ENCODE results near the gene HOXB8. TPM values are rescaled to one million over a fixed set of nuclear protein-coding genes. Genes with fewer than 3 reads are reported as not detected.

Gene HOXB8
- polyA plus RNA-seq, 1 donor from 2014 or later, result not detected

DNA sequence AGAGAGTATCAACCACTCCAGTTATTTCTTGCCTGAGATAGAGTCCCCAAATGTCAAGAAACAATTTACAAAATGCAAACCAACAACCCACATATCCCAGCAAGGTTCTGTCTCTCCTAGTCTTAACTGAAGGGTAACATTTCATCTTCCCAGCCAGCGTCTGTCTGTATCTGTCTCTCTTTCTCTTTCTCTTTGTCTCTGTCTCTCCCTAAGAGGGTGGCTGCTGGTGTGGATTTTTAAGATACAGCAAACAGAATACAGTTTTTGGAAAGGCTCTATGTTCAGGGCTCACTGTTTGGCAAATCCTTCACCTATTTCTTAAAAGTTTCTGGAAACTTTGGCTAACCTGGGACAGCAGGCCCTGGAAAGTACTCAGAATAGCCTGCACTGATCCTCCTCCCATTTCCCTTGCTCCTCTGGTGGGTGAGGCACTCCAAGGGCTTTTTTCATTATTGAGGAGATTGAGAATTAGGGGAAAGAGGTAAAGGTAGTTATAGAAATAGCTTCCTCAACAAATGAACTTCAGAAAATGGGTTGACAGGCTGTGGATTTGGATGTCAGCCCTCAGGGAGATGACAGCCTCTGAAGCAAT lies 43.2 kb downstream of the HOXB8 start:
- Histone ChIP-seq H3K79me2 (replicated peaks; ENCODE audit: insufficient read depth, low read length) (no peaks in the 10 kb centered on the region), H3K36me3 (ENCODE audit: insufficient read depth, low read length) (no peaks in the 10 kb centered on the region), H3K9me3 (ENCODE audit: low read length) (no peaks in the 10 kb centered on the region), H2AFZ (ENCODE audit: low read depth, low read length) (no peak overlapping the region), H3F3A (ENCODE audit: insufficient read depth, low read length, poor library complexity, severe bottlenecking) (no peaks in the 10 kb centered on the region), H3K4me2 (ENCODE audit: low read length) (no peak overlapping the region), H3K27ac (ENCODE audit: low read length) (no peak overlapping the region), H3K9me2 (ENCODE audit: insufficient read depth, low read length) (no peaks in the 10 kb centered on the region), H3K9ac (ENCODE audit: low read length) (no peak overlapping the region), H3K27me3 (ENCODE audit: insufficient read depth, low read depth, low read length) (peaks cover 100% of the 10 kb centered on the region), H3K4me3 (ENCODE audit: low read length) (no peak overlapping the region), H4K20me1 (ENCODE audit: insufficient read depth) (no peaks in the 10 kb centered on the region)
- TF ChIP-seq MXI1 (conservative IDR thresholded peaks at IDR 0.05; ENCODE audit: poor library complexity, severe bottlenecking) (no peak), EP300 (conservative IDR thresholded peaks at IDR 0.05; ENCODE audit: poor library complexity, severe bottlenecking) (no peak), SMC3 (conservative IDR thresholded peaks at IDR 0.05; ENCODE audit: poor library complexity) (no peak), RAD21 (conservative IDR thresholded peaks at IDR 0.05) (no peak), TAF1 (IDR thresholded peaks at IDR 0.05; ENCODE audit: low read depth) (no peak), EZH2 (IDR thresholded peaks at IDR 0.05; ENCODE audit: borderline replicate concordance, insufficient read depth, low read length, poor library complexity, severe bottlenecking) (no peak), POLR2AphosphoS5 (IDR thresholded peaks at IDR 0.05) (no peak)
- TF ChIP-seq, protein P1, sequence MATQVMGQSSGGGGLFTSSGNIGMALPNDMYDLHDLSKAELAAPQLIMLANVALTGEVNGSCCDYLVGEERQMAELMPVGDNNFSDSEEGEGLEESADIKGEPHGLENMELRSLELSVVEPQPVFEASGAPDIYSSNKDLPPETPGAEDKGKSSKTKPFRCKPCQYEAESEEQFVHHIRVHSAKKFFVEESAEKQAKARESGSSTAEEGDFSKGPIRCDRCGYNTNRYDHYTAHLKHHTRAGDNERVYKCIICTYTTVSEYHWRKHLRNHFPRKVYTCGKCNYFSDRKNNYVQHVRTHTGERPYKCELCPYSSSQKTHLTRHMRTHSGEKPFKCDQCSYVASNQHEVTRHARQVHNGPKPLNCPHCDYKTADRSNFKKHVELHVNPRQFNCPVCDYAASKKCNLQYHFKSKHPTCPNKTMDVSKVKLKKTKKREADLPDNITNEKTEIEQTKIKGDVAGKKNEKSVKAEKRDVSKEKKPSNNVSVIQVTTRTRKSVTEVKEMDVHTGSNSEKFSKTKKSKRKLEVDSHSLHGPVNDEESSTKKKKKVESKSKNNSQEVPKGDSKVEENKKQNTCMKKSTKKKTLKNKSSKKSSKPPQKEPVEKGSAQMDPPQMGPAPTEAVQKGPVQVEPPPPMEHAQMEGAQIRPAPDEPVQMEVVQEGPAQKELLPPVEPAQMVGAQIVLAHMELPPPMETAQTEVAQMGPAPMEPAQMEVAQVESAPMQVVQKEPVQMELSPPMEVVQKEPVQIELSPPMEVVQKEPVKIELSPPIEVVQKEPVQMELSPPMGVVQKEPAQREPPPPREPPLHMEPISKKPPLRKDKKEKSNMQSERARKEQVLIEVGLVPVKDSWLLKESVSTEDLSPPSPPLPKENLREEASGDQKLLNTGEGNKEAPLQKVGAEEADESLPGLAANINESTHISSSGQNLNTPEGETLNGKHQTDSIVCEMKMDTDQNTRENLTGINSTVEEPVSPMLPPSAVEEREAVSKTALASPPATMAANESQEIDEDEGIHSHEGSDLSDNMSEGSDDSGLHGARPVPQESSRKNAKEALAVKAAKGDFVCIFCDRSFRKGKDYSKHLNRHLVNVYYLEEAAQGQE (IDR thresholded peaks at IDR 0.05; ENCODE audit: borderline replicate concordance), result no peak
- TF ChIP-seq, protein P2, sequence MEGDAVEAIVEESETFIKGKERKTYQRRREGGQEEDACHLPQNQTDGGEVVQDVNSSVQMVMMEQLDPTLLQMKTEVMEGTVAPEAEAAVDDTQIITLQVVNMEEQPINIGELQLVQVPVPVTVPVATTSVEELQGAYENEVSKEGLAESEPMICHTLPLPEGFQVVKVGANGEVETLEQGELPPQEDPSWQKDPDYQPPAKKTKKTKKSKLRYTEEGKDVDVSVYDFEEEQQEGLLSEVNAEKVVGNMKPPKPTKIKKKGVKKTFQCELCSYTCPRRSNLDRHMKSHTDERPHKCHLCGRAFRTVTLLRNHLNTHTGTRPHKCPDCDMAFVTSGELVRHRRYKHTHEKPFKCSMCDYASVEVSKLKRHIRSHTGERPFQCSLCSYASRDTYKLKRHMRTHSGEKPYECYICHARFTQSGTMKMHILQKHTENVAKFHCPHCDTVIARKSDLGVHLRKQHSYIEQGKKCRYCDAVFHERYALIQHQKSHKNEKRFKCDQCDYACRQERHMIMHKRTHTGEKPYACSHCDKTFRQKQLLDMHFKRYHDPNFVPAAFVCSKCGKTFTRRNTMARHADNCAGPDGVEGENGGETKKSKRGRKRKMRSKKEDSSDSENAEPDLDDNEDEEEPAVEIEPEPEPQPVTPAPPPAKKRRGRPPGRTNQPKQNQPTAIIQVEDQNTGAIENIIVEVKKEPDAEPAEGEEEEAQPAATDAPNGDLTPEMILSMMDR (IDR thresholded peaks at IDR 0.05; ENCODE audit: poor library complexity, severe bottlenecking), result no peak

DNA sequence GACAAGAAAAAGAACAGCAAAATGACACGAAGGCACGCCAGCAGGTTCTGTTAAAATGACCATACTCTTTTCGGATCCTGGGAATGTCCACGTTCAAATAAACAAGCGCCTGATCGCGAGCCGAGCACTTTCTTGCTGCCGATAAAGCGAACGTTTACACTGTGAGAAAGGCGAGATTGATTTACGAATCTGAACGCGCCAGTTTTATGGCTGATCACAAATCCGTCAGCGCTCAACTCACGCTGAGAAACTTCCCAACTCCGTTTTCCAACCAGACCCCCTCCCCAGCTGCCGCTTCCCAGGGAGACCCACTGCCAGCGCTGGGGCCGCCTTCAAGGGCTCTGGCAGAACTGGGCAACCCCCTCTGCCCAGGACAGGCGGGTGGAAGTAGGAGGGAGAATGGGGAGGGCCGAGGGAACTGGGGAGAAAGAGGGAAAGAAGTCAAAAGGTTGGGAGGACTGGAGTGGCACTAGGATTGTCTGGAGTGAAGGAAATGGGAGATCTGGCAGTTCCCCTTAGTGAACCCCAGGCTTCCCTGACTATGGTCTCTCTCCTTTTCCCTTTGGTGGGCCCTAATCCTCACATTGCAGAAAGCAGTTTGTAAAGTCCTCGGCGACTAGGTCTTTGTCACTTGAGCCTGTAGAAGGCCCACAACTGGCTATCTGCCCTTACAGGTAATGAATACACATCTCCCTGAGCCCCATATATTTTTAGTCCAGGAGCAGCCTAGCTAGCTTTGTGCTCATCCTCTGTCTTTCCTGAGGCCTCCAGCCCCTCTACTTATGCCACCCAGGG lies 43.9 kb downstream of the HOXB8 start:
- Histone ChIP-seq H3K27me3 (ENCODE audit: insufficient read depth, low read depth, low read length) (peaks cover 100% of the 10 kb centered on the region), H3K9me2 (ENCODE audit: insufficient read depth, low read length) (no peaks in the 10 kb centered on the region), H3K36me3 (ENCODE audit: insufficient read depth, low read length) (no peaks in the 10 kb centered on the region), H3K27ac (ENCODE audit: low read length) (no peak overlapping the region), H2AFZ (ENCODE audit: low read depth, low read length) (no peak overlapping the region), H4K20me1 (ENCODE audit: insufficient read depth) (no peaks in the 10 kb centered on the region), H3K79me2 (replicated peaks; ENCODE audit: insufficient read depth, low read length) (no peaks in the 10 kb centered on the region), H3K4me3 (ENCODE audit: low read length) (no peak overlapping the region), H3F3A (ENCODE audit: insufficient read depth, low read length, poor library complexity, severe bottlenecking) (no peaks in the 10 kb centered on the region), H3K9me3 (ENCODE audit: low read length) (no peaks in the 10 kb centered on the region), H3K4me2 (ENCODE audit: low read length) (no peak overlapping the region), H3K9ac (ENCODE audit: low read length) (no peak overlapping the region)
- no peak for TF ChIP-seq EZH2 (IDR thresholded peaks at IDR 0.05; ENCODE audit: borderline replicate concordance, insufficient read depth, low read length, poor library complexity, severe bottlenecking)
- TF ChIP-seq, protein P1 (IDR thresholded peaks at IDR 0.05; ENCODE audit: borderline replicate concordance), result no peak
- TF ChIP-seq RAD21 (conservative IDR thresholded peaks at IDR 0.05), result no peak
- TF ChIP-seq POLR2AphosphoS5 (IDR thresholded peaks at IDR 0.05), result no peak
- TF ChIP-seq, protein P2 (IDR thresholded peaks at IDR 0.05; ENCODE audit: poor library complexity, severe bottlenecking), result no peak
- TF ChIP-seq EP300 (conservative IDR thresholded peaks at IDR 0.05; ENCODE audit: poor library complexity, severe bottlenecking), result no peak

Data from neural cell (in vitro differentiated cells).